Cardiac fibroblast (primary cell): ENCODE data around the gene SLC5A10.

ENCODE experiments used
- DNase-seq, 2 donors: peaks; one replicate each; pipeline versions ENCODE4 v3.0.0 to v3.0.0-alpha.2; 2010; ENCODE audit warnings: low read depth in 2 of 2
- H3K4me3 ChIP-seq, 2 donors: replicated peaks in 1 of 2; 1 replicate in 1 of 2; 2 replicates in 1 of 2; pipeline ENCODE4 v1.5.1; 2011; ENCODE audit warnings: low read depth in 2 of 2, low read length in 2 of 2, mild to moderate bottlenecking in 2 of 2, moderate library complexity in 1 of 2
- TF ChIP-seq, protein P1 (sequence below): IDR thresholded peaks from one replicate; pipeline ENCODE4 v1.5.1; 2011; ENCODE audit warnings: low read depth, mild to moderate bottlenecking, low read length, inconsistent platforms

The SLC5A10 gene

GRCh38 chr17:18963126-18964017, 11.4 kb downstream of the SLC5A10 start:
- TF ChIP-seq, protein P1, sequence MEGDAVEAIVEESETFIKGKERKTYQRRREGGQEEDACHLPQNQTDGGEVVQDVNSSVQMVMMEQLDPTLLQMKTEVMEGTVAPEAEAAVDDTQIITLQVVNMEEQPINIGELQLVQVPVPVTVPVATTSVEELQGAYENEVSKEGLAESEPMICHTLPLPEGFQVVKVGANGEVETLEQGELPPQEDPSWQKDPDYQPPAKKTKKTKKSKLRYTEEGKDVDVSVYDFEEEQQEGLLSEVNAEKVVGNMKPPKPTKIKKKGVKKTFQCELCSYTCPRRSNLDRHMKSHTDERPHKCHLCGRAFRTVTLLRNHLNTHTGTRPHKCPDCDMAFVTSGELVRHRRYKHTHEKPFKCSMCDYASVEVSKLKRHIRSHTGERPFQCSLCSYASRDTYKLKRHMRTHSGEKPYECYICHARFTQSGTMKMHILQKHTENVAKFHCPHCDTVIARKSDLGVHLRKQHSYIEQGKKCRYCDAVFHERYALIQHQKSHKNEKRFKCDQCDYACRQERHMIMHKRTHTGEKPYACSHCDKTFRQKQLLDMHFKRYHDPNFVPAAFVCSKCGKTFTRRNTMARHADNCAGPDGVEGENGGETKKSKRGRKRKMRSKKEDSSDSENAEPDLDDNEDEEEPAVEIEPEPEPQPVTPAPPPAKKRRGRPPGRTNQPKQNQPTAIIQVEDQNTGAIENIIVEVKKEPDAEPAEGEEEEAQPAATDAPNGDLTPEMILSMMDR = no peak
- H3K4me3 ChIP-seq = no peak overlapping the region
- DNase-seq = peak in 1 of 2 donors; percentile 5

GRCh38 chr17:18964018-18964351, 12.0 kb downstream of the SLC5A10 start:
- H3K4me3 ChIP-seq = no peak overlapping the region
- TF ChIP-seq, protein P1 = no peak
- no peak for DNase-seq

- TF ChIP-seq, protein P1 = no peak
- DNase-seq = no peak
Observed at GRCh38 chr17:18964550-18964949, 12.6 kb downstream of the SLC5A10 start.

DNA sequence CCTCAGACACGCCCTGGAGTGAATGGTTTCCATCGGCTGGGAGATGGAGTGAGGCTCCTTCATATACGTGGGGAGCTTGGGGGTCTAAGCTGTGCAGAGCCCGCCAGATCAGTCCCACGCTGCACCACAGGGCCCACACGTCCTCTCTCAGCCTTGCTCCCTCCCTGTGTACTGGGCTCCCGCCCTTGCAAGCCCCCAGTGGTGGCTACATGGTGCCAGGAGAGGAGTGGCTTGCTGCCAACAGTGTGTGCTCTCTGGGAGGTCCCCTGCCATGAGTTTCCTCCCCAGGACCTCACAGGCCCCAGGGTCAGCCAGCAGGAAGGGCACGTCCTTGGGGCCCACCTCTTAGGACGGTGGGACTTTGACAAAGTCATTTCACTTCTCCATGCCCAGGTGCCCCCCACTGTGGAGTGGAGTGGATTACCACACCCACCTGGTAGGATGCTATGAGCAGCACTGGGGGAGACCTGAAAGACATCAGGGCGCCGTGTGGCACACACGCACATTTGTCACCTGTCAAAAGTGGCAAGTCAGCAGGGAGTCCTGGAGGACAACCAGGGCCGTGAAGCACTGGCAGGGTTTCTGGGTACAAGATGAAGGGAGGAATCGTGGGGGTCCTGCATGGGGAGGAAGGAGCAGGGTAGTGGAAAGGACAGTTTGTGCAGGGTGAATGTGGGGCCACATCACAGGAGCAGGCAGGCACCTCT, 13.7 kb downstream of the SLC5A10 start:
- H3K4me3 ChIP-seq = no peak overlapping the region
- TF ChIP-seq, protein P1 = no peak
- DNase-seq = no peak

More at GRCh38 chr17:18964550-18964949, 12.6 kb downstream of the SLC5A10 start:
- H3K4me3 ChIP-seq = no peak overlapping the region

- peak in 1 of 2 donors; percentile 42 for DNase-seq
- TF ChIP-seq, protein P1 = no peak
- H3K4me3 ChIP-seq = no peak overlapping the region
Observed at GRCh38 chr17:18966831-18967624, 15.1 kb downstream of the SLC5A10 start.

GRCh38 chr17:18967916-18968315, 16.0 kb downstream of the SLC5A10 start:
- no peak overlapping the region for H3K4me3 ChIP-seq
- DNase-seq = no peak
- TF ChIP-seq, protein P1 = no peak
